HG02938 (cell line): ENCODE data around the gene RCHY1.

Experiments used
- ATAC-seq: cut with Tn5 transposase; IDR thresholded peaks from one replicate; pipeline ENCODE4 v1.9.1; 2021; ENCODE audit warnings: mild to moderate bottlenecking, moderate library complexity; ENCODE audit not compliant: unreplicated experiment

Gene RCHY1

GRCh38 chr4:75429208-75429607 is 85.0 kb downstream of the RCHY1 start:
- ATAC-seq: no peak
